Osteoblast (primary cell): Measurements from ENCODE around the gene MED25. TPM values are rescaled to one million over a fixed set of nuclear protein-coding genes. Genes with fewer than 3 reads are reported as not detected.

Source experiments
- DNase-seq: peaks from one replicate; pipeline ENCODE4 v3.0.0; 2011; ENCODE audit warnings: low spot score, mixed read lengths; ENCODE audit not compliant: insufficient read length; ENCODE audit errors: missing footprints
- H2AFZ ChIP-seq: 2 replicates; pipeline ENCODE4 v1.6.0; 2011; ENCODE audit warnings: mild to moderate bottlenecking, low read length
- H3K27ac ChIP-seq: 2 replicates; pipeline ENCODE4 v1.5.1; 2011; ENCODE audit warnings: mild to moderate bottlenecking, low read depth, low read length, moderate library complexity
- H3K27me3 ChIP-seq: 2 replicates; pipeline ENCODE4 v1.6.0; 2012; ENCODE audit warnings: mild to moderate bottlenecking, control low read depth, inconsistent platforms, low read length, moderate library complexity; ENCODE audit not compliant: insufficient read depth
- H3K36me3 ChIP-seq: 2 replicates; pipeline ENCODE4 v1.5.1; 2011; ENCODE audit warnings: mild to moderate bottlenecking, low read length, control low read depth, moderate library complexity; ENCODE audit not compliant: insufficient read depth
- H3K4me1 ChIP-seq: 2 replicates; pipeline ENCODE4 v1.5.1; 2011; ENCODE audit warnings: mild to moderate bottlenecking, low read length, control low read depth, moderate library complexity; ENCODE audit not compliant: insufficient read depth
- H3K4me2 ChIP-seq: 2 replicates; pipeline ENCODE4 v1.6.0; 2011; ENCODE audit warnings: mild to moderate bottlenecking, low read length; ENCODE audit not compliant: insufficient read depth
- H3K4me3 ChIP-seq: fragments of 200-600 bp; sonication (generic); 3 replicates; pipeline ENCODE4 v1.5.1; 2012; ENCODE audit warnings: mild to moderate bottlenecking, low read length, inconsistent platforms; ENCODE audit not compliant: insufficient read depth
- H3K79me2 ChIP-seq: 2 replicates; pipeline ENCODE4 v1.6.0; 2012; ENCODE audit warnings: mild to moderate bottlenecking, low read length, control low read depth, inconsistent platforms; ENCODE audit not compliant: insufficient read depth
- H3K9me3 ChIP-seq: 2 replicates; pipeline ENCODE4 v1.5.1; 2011; ENCODE audit warnings: low read depth, low read length, control low read depth
- H4K20me1 ChIP-seq: 2 replicates; pipeline ENCODE4 v1.6.0; 2012; ENCODE audit warnings: mild to moderate bottlenecking, low read length, control low read depth; ENCODE audit not compliant: insufficient read depth
- total RNA-seq: library from RNA; depleted of rRNA; stranded (reverse); fragments of >200 nt; gene quantifications from 2 replicates; pipeline ENCODE4 v1.2.3, GENCODE V29; 2012
- TF ChIP-seq, protein P1 (sequence below): IDR thresholded peaks from 2 replicates; pipeline ENCODE4 v1.5.1; 2011; ENCODE audit warnings: mild to moderate bottlenecking, low read depth, low read length, moderate library complexity; ENCODE audit errors: extremely low read depth

The MED25 gene
- total RNA-seq, 1 donor = 19.5 TPM

DNA sequence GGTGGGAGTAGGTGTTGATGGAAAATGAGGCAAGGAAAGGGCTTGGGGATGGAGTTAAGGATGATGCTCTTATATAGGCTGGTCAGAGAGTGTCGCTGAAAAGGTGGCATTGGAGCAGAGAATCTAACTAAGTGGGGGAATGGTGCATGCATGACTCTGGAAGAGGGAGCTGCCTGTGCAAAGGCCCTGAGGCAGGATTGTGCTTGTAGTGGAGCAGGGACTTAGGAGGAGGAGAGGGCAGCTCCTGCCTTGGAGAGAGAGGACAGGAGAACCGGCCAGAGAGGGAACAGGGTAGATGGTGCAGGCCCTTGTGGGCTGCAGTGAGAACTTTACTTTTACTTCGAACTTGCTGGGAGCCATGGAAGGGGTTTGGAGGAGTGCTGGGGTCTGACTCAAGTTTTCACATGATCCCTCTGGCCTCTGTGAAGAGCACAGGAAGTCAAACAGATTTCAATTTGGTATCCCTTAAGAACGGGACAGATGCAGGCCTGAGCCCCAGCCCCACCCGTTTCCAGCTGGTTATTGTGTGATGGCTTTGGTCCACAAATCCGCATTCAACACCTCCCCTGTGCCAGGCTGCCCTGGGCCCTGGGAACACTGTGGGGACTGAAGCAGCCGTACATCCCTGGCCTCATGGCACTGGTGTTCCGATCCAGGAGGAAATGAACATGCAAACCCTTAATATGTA lies 44.3 kb upstream of the MED25 start:
- H3K4me2 ChIP-seq = no peak overlapping the region
- peaks cover 12% of the 10 kb centered on the region for H3K36me3 ChIP-seq
- H3K4me1 ChIP-seq = peaks cover under 1% of the 10 kb centered on the region
- H3K79me2 ChIP-seq = peaks cover 90% of the 10 kb centered on the region
- no peak overlapping the region for H2AFZ ChIP-seq
- no peaks in the 10 kb centered on the region for H3K9me3 ChIP-seq
- H4K20me1 ChIP-seq = peaks cover 47% of the 10 kb centered on the region
- DNase-seq = peak; percentile 78
- H3K4me3 ChIP-seq = no peak overlapping the region
- no peaks in the 10 kb centered on the region for H3K27me3 ChIP-seq
- TF ChIP-seq, protein P1, sequence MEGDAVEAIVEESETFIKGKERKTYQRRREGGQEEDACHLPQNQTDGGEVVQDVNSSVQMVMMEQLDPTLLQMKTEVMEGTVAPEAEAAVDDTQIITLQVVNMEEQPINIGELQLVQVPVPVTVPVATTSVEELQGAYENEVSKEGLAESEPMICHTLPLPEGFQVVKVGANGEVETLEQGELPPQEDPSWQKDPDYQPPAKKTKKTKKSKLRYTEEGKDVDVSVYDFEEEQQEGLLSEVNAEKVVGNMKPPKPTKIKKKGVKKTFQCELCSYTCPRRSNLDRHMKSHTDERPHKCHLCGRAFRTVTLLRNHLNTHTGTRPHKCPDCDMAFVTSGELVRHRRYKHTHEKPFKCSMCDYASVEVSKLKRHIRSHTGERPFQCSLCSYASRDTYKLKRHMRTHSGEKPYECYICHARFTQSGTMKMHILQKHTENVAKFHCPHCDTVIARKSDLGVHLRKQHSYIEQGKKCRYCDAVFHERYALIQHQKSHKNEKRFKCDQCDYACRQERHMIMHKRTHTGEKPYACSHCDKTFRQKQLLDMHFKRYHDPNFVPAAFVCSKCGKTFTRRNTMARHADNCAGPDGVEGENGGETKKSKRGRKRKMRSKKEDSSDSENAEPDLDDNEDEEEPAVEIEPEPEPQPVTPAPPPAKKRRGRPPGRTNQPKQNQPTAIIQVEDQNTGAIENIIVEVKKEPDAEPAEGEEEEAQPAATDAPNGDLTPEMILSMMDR = no peak
- no peak overlapping the region for H3K27ac ChIP-seq

DNA sequence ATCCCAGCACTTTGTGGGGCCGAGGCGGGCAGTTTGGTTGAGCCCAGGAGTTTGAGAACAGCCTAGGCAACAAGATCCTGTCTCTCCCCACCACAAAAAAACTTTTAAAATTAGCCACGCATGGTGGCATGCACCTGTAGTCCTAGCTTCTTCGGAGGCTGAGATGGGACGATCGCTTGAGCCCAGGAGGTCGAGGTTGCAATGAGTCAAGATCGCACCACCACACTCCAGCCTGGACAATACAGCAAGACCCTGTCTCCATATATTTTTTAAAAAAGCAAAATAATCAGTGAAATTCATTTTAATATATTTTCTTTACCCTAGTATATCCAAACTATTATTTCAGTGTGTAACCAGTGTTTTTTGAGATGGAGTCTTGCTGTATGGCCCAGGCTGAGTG lies 43.1 kb upstream of the MED25 start:
- Histone ChIP-seq H3K4me3 (no peak overlapping the region), H3K36me3 (peaks cover 16% of the 10 kb centered on the region), H3K4me2 (no peak overlapping the region), H3K27me3 (no peaks in the 10 kb centered on the region), H3K79me2 (peaks cover 84% of the 10 kb centered on the region), H4K20me1 (peaks cover 45% of the 10 kb centered on the region), H2AFZ (no peak overlapping the region), H3K27ac (no peak overlapping the region), H3K4me1 (no peaks in the 10 kb centered on the region), H3K9me3 (no peaks in the 10 kb centered on the region)
- no peak for DNase-seq
- TF ChIP-seq, protein P1 = no peak

DNA sequence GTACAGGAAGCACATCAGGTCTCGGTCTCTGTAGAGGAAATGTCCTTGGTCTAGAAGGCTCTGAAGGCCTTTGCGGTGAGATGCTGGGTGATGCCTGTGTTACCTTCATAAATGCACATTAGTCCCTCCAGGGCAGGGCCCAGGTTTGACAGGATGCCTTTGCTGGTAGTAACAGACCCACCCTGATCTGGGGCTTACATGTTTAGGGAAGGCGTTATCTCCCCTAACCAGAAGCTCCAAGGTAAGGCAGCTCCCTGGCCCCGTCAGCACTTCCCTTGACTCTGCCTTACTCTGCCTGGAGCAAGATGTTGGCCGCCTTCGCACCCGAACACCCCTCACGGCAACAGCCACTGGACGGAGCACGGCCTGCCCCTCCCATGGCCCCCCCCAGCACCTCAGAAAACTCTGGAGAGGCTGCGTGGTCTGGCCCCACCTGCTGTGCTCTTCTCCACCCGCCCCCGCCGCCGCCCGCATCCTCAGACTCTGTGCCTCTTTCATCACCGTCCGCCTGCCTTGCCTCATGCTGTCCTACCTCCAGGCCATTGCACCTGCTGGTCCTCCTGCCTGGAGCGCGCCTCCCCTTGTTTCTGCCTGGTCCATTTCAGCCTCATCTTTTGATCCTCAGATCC lies 42.2 kb upstream of the MED25 start:
- no peaks in the 10 kb centered on the region for H3K9me3 ChIP-seq

GRCh38 chr19:49776371-49776764 lies 41.7 kb upstream of the MED25 start:
- Histone ChIP-seq H3K79me2 (peaks cover 84% of the 10 kb centered on the region), H3K36me3 (peaks cover 19% of the 10 kb centered on the region), H4K20me1 (peaks cover 48% of the 10 kb centered on the region), H3K4me2 (no peak overlapping the region), H3K4me3 (no peak overlapping the region), H3K27ac (no peak overlapping the region), H2AFZ (no peak overlapping the region), H3K27me3 (no peaks in the 10 kb centered on the region), H3K9me3 (no peaks in the 10 kb centered on the region), H3K4me1 (no peaks in the 10 kb centered on the region)
- DNase-seq = peak; percentile 79
- TF ChIP-seq, protein P1 = no peak

More for the DNA sequence above, 42.2 kb upstream of the MED25 start:
- Histone ChIP-seq H3K27ac (no peak overlapping the region), H2AFZ (no peak overlapping the region), H4K20me1 (peaks cover 45% of the 10 kb centered on the region), H3K27me3 (no peaks in the 10 kb centered on the region), H3K4me3 (no peak overlapping the region), H3K4me2 (no peak overlapping the region), H3K79me2 (peaks cover 84% of the 10 kb centered on the region), H3K36me3 (peaks cover 19% of the 10 kb centered on the region), H3K4me1 (no peaks in the 10 kb centered on the region)
- TF ChIP-seq, protein P1 = no peak
- DNase-seq = no peak
